Measurements from ENCODE around the gene HSPBP1. TPM values are rescaled to one million over a fixed set of nuclear protein-coding genes. Genes with fewer than 3 reads are reported as not detected.

Gene HSPBP1
- total and polyA plus RNA-seq, 9 of the 15 experiments (the other 6 are each of a cell fraction or from before 2014, with no cell fraction given) = 0.83 to 81.3 (median 21.8) TPM

DNA sequence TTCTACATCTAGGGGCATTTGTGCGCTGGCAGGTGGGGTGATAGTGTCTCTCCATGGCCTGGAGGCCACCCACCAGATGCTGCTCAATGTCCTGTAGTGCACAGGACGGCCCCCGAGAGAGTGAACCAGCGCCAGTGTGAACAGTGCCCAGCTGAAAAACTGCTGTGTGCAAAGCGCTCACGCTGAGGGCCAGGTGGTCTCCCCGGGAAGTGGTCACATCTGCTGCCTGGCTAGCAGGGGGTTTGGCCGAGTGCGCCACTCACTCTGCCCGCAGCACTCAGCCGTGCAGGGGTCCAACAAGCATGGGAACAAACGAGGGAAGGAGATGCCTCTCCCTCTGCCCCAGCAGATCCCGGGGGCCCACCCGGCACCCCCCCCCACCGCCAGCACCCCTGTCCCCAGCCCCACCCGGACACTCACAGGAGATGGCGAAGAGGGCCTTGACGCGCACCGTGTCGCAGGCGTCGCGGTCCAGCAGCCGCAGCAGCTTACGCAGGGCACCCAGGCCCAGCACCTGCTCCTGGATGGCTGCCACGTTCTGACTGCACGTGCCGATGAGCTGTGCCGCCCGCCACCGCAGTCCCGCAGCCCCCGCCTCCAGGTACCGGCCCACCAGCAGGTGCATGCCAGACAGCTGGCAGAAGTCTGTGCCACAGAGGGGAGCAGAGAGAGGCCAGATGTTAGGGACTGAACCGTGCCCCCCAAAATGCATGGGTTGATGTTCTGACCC lies 5.8 kb downstream of the HSPBP1 start:
- WGBS (ENCODE audit: insufficient coverage, low coverage, missing lambda C conversion rate) = 93% methylated on average over 24 of the region's 36 CpGs
- H3K27me3 ChIP-seq (ENCODE audit: control insufficient read depth in 2 of 2, insufficient read depth in 2 of 2, low read length in 2 of 2) = no peaks in the 10 kb centered on the region
- BruUV-seq (replicated peaks) = no TSS peak
- in situ Hi-C loops (cut with MboI) (no loop called here), intact Hi-C loops (cut with micrococcal nuclease) (loop anchor here (5.0 kb wide), 1 partner anchor 57 kb away; no protein-coding TSS in a partner anchor)
- ChIA-PET CTCF (ENCODE audit: low intra/inter-chr PET ratio) (no interaction called here), POLR2A (interaction anchor here (0.6 kb wide), 1 partner anchor 75 kb away, joined by 3 read pairs; no protein-coding TSS in a partner anchor)
- H3K4me3 ChIP-seq = no peak overlapping the region
- H3K9me3 ChIP-seq (replicated peaks; ENCODE audit: control insufficient read depth, insufficient read depth, low read depth, low read length) = no peaks in the 10 kb centered on the region
- DNase-seq (ENCODE audit: extremely low read depth in 1 of 4, low spot score in 3 of 4) = no peak
- FAIRE-seq = no peak
- H3K9ac ChIP-seq (ENCODE audit: insufficient read depth in 1 of 2, low read depth in 2 of 2, low read length in 2 of 2) = peak overlapping the region in 1 of 2 experiments; percentile 46; a peak in 2 of 4 replicates
- no peak overlapping the region for H2AFZ ChIP-seq (ENCODE audit: low read depth, low read length)
- H3K27ac ChIP-seq (ENCODE audit: extremely low read depth, low read depth, low read length) = no peak overlapping the region
- TF ChIP-seq YBX1 (IDR thresholded peaks at IDR 0.05) (no peak), AFF1 (IDR thresholded peaks at IDR 0.05; ENCODE audit: low read depth in 1 of 2, partially characterized antibody in 2 of 2) (no peak), RBFOX2 (IDR thresholded peaks at IDR 0.05; ENCODE audit: low read depth, low read length) (peak; percentile 55), HOXB6 (CRISPR knock-in tag; IDR thresholded peaks at IDR 0.05; ENCODE audit: borderline replicate concordance) (no peak), ZNF347 (CRISPR knock-in tag; IDR thresholded peaks at IDR 0.05; ENCODE audit: low read depth) (no peak), ZNF512 (tag; IDR thresholded peaks at IDR 0.05) (no peak)
- no peaks in the 10 kb centered on the region for H4K20me1 ChIP-seq (replicated peaks; ENCODE audit: control insufficient read depth, insufficient read depth, low read length)
- H3K9me1 ChIP-seq (ENCODE audit: control insufficient read depth, insufficient read depth, low read length) = no peaks in the 10 kb centered on the region
- peaks cover 5% of the 10 kb centered on the region for H3K79me2 ChIP-seq (ENCODE audit: control insufficient read depth, insufficient read depth, low read length)
- peaks cover 13 to 20% of the 10 kb centered on the region in 2 experiments; a peak in 4 of 5 replicates for H3K4me1 ChIP-seq (replicated peaks in 1 of 2; ENCODE audit: control insufficient read depth in 2 of 2, insufficient read depth in 2 of 2, low read length in 2 of 2)
- no peak for ATAC-seq
- H3K36me3 ChIP-seq (ENCODE audit: control insufficient read depth, insufficient read depth, low read length) = peaks cover 47% of the 10 kb centered on the region; the same call in 2 of the 3 replicates
- H3K4me2 ChIP-seq (ENCODE audit: insufficient read depth, low read length) = no peak overlapping the region
